GM12801 (cell line): Measurements from ENCODE around the gene F8.

Experiments used
- CTCF ChIP-seq: IDR thresholded peaks from one replicate; pipeline ENCODE4 v1.5.1; 2011; ENCODE audit warnings: control low read depth; ENCODE audit not compliant: insufficient read length; ENCODE audit errors: extremely low read depth

Gene F8

GRCh38 chrX:155005190-155005589 lies 17.3 kb downstream of the F8 start:
- TF ChIP-seq CTCF, result no peak

- TF ChIP-seq CTCF, result no peak
Measured at GRCh38 chrX:155001873-155002272, 20.6 kb downstream of the F8 start.

- TF ChIP-seq CTCF, result no peak
Measured at GRCh38 chrX:155000841-155001240, 21.7 kb downstream of the F8 start.

GRCh38 chrX:154998204-154998880 lies 24.2 kb downstream of the F8 start:
- no peak for TF ChIP-seq CTCF

- TF ChIP-seq CTCF, result no peak
Measured at GRCh38 chrX:154991476-154991875, 31.0 kb downstream of the F8 start.

- no peak for TF ChIP-seq CTCF
Measured at GRCh38 chrX:154991039-154991438, 31.5 kb downstream of the F8 start.

GRCh38 chrX:154990496-154990895 lies 32.0 kb downstream of the F8 start:
- no peak for TF ChIP-seq CTCF
